OCI-LY7 (cell line): ENCODE results near the gene STYX. TPM values are rescaled to one million over a fixed set of nuclear protein-coding genes. Genes with fewer than 3 reads are reported as not detected.

Experiments used
- BruUV-seq: library from RNA; stranded (reverse); fragments of 400-500 nt; replicated peaks from 2 replicates; lab custom pipeline; 2021; lab: Mats Ljungman, UMichigan
- CTCF ChIA-PET: fragments of 300-600 bp; sonication (Branson Sonifier 250); formaldehyde crosslinking; loops from one replicate; lab custom pipeline; 2022; ENCODE audit warnings: antibody characterized with exemption; ENCODE audit not compliant: unreplicated experiment; lab: Charles Lee
- POLR2A ChIA-PET: fragments of 300-600 bp; sonication (Branson Sonifier 250); formaldehyde crosslinking; loops from one replicate; lab custom pipeline; 2022; ENCODE audit warnings: antibody characterized with exemption; lab: Charles Lee
- DNase-seq: peaks from one replicate; pipeline ENCODE4 v3.0.0-alpha.2; 2015; ENCODE audit warnings: low spot score
- H2AFZ ChIP-seq: fragments of 200-600 bp; sonication (generic), shearing (Covaris generic); 2 replicates; pipeline ENCODE4 v1.6.1; 2014; ENCODE audit warnings: mild to moderate bottlenecking, antibody characterized with exemption, low read length, moderate library complexity
- H3K27ac ChIP-seq: fragments of 200-600 bp; sonication (generic); 2 replicates; pipeline ENCODE4 v1.5.1; 2014; ENCODE audit warnings: mixed run types, low read depth, mild to moderate bottlenecking, moderate library complexity, low read length, inconsistent platforms; ENCODE audit not compliant: poor library complexity, severe bottlenecking
- H3K36me3 ChIP-seq: fragments of 200-600 bp; sonication (generic); 2 replicates; pipeline ENCODE4 v1.6.1; 2014; ENCODE audit warnings: mild to moderate bottlenecking, antibody characterized with exemption, low read length, moderate library complexity, mixed read lengths; ENCODE audit not compliant: insufficient read depth
- H3K4me1 ChIP-seq: fragments of 200-600 bp; sonication (generic); 2 replicates; pipeline ENCODE4 v1.5.1; 2014; ENCODE audit warnings: mild to moderate bottlenecking, low read length; ENCODE audit not compliant: insufficient read depth, poor library complexity, severe bottlenecking
- H3K4me2 ChIP-seq: fragments of 200-600 bp; sonication (generic); 2 replicates; pipeline ENCODE4 v1.6.1; 2014; ENCODE audit warnings: mild to moderate bottlenecking, low read length
- H3K4me3 ChIP-seq: fragments of 200-600 bp; sonication (generic); 2 replicates; pipeline ENCODE4 v1.5.1; 2014; ENCODE audit warnings: mild to moderate bottlenecking, low read depth, low read length; ENCODE audit not compliant: poor library complexity, severe bottlenecking
- H3K79me2 ChIP-seq: fragments of 200-600 bp; sonication (generic); 2 replicates; pipeline ENCODE4 v1.6.1; 2016; ENCODE audit warnings: low read depth, mild to moderate bottlenecking, low read length, moderate library complexity, mixed read lengths; ENCODE audit not compliant: insufficient read depth
- H3K9me2 ChIP-seq: fragments of 200-600 bp; sonication (generic); 2 replicates; pipeline ENCODE4 v1.6.1; 2016; ENCODE audit warnings: mild to moderate bottlenecking, low read length, mixed read lengths; ENCODE audit not compliant: insufficient read depth
- H3K9me3 ChIP-seq: fragments of 200-600 bp; sonication (generic); 2 replicates; pipeline ENCODE4 v1.6.1; 2014; ENCODE audit warnings: mild to moderate bottlenecking, mixed run types, low read length, mixed read lengths
- H4K20me1 ChIP-seq: fragments of 200-600 bp; sonication (generic); 2 replicates; pipeline ENCODE4 v1.6.1; 2014; ENCODE audit warnings: mild to moderate bottlenecking, antibody characterized with exemption, low read length, moderate library complexity, mixed read lengths; ENCODE audit not compliant: insufficient read depth
- CTCF ChIP-seq: fragments of 200-600 bp; sonication (generic); conservative IDR thresholded peaks from 2 replicates; pipeline ENCODE4 v1.5.1; 2014; ENCODE audit warnings: mild to moderate bottlenecking, antibody characterized with exemption, low read length, moderate library complexity, mixed read lengths
- EZH2phosphoT487 ChIP-seq: fragments of 200-600 bp; sonication (generic); IDR thresholded peaks from 2 replicates; pipeline ENCODE4 v1.6.1; 2018; ENCODE audit warnings: low read depth, borderline replicate concordance, mild to moderate bottlenecking, mixed run types, antibody characterized with exemption, low read length, moderate library complexity, mixed read lengths
- intact Hi-C: fragments of 100-400 bp; cut with micrococcal nuclease; formaldehyde crosslinking; loops from one replicate; pipeline ENCODE4 v1.10.0; 2022; ENCODE audit not compliant: unreplicated experiment
- total RNA-seq, 2 experiments: library from RNA; depleted of rRNA in 1 of 2; stranded (reverse); fragments of >200 nt in 1 of 2; shearing (Covaris generic) in 1 of 2; gene quantifications; 2 replicates each; pipeline ENCODE4 v1.2.3, GENCODE V29; 2014 to 2022

Gene STYX
- total RNA-seq, 2 experiments from 2014 or later: 7.6 to 12.5 TPM

GRCh38 chr14:52686176-52686575, 43.8 kb upstream of the STYX start:
- ChIA-PET POLR2A (interaction anchor here (1.1 to 2.6 kb wide), 2 partner anchors 12 to 16 kb away, joined by 3 to 11 read pairs; no protein-coding TSS in a partner anchor), CTCF (no interaction called here)
- no peak overlapping the region for H3K4me2 ChIP-seq
- no peak for TF ChIP-seq EZH2phosphoT487
- no peak for TF ChIP-seq CTCF
- H3K4me1 ChIP-seq: peaks cover 8% of the 10 kb centered on the region
- BruUV-seq: no TSS peak
- H3K36me3 ChIP-seq: peaks cover 22% of the 10 kb centered on the region
- no peaks in the 10 kb centered on the region for H3K9me2 ChIP-seq
- H4K20me1 ChIP-seq: peaks cover 30% of the 10 kb centered on the region
- H3K4me3 ChIP-seq: no peak overlapping the region
- intact Hi-C loops: no loop called here
- H2AFZ ChIP-seq: no peak overlapping the region
- H3K79me2 ChIP-seq: peaks cover 83% of the 10 kb centered on the region
- H3K9me3 ChIP-seq: no peaks in the 10 kb centered on the region
- DNase-seq: no peak
- H3K27ac ChIP-seq: no peak overlapping the region

GRCh38 chr14:52690983-52691760, 38.8 kb upstream of the STYX start:
- H3K4me2 ChIP-seq: peak overlapping the region; percentile 89; the same call in 1 of the 2 replicates
- no TSS peak for BruUV-seq
- H3K9me3 ChIP-seq: no peaks in the 10 kb centered on the region
- no peaks in the 10 kb centered on the region for H3K9me2 ChIP-seq
- H2AFZ ChIP-seq: no peak overlapping the region
- CTCF ChIA-PET: no interaction called here
- no peak for DNase-seq
- H3K36me3 ChIP-seq: peaks cover 18% of the 10 kb centered on the region
- no peak overlapping the region for H3K27ac ChIP-seq
- intact Hi-C loops: no loop called here
- peaks cover 26% of the 10 kb centered on the region for H3K4me1 ChIP-seq
- TF ChIP-seq EZH2phosphoT487: no peak
- TF ChIP-seq CTCF: no peak
- POLR2A ChIA-PET: interaction anchor here (0.6 to 1.1 kb wide), 4 partner anchors 17 to 99 kb away, joined by 3 read pairs; no protein-coding TSS in a partner anchor
- no peak overlapping the region for H3K4me3 ChIP-seq
- peaks cover 90% of the 10 kb centered on the region for H3K79me2 ChIP-seq
- peaks cover 38% of the 10 kb centered on the region for H4K20me1 ChIP-seq
